ENCODE measurements around the gene NUP35.

DNA sequence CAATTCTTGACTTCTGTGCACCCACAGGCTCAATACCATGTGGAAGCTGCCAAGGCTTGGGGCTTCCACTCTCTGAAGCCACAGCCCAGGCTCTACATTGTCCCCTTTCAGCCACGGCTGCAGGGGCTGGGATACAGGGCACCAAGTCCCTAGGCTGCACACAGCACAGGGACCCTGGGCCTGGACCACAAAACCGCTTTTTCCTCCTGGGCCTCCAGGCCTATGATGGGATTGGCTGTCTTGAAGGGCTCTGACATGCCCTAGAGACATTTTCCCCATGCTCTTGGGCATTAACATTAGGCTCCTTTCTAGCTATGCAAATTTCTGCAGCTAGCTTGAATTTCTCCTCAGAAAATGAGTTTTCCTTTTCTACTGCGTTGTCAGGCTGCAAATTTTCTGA is 29.7 kb downstream of the NUP35 start:
- TF ChIP-seq, protein P1, sequence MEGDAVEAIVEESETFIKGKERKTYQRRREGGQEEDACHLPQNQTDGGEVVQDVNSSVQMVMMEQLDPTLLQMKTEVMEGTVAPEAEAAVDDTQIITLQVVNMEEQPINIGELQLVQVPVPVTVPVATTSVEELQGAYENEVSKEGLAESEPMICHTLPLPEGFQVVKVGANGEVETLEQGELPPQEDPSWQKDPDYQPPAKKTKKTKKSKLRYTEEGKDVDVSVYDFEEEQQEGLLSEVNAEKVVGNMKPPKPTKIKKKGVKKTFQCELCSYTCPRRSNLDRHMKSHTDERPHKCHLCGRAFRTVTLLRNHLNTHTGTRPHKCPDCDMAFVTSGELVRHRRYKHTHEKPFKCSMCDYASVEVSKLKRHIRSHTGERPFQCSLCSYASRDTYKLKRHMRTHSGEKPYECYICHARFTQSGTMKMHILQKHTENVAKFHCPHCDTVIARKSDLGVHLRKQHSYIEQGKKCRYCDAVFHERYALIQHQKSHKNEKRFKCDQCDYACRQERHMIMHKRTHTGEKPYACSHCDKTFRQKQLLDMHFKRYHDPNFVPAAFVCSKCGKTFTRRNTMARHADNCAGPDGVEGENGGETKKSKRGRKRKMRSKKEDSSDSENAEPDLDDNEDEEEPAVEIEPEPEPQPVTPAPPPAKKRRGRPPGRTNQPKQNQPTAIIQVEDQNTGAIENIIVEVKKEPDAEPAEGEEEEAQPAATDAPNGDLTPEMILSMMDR (conservative IDR thresholded peaks at IDR 0.05 in 1 of 2, IDR thresholded peaks at IDR 0.05 in 1 of 2; ENCODE audit: extremely low read depth in 1 of 2, insufficient read depth in 1 of 2, low read depth in 1 of 2, low read length in 2 of 2) = no peak
- no peak for TF ChIP-seq EZH2 (IDR thresholded peaks at IDR 0.05; ENCODE audit: borderline replicate concordance, low read length)

All from mammary epithelial cell (primary cell).